ENCODE results near the gene TGFBR1. TPM values are rescaled to one million over a fixed set of nuclear protein-coding genes. Genes with fewer than 3 reads are reported as not detected.

TGFBR1 gene
- polyA plus RNA-seq, 1 experiment = 73.5 TPM

DNA sequence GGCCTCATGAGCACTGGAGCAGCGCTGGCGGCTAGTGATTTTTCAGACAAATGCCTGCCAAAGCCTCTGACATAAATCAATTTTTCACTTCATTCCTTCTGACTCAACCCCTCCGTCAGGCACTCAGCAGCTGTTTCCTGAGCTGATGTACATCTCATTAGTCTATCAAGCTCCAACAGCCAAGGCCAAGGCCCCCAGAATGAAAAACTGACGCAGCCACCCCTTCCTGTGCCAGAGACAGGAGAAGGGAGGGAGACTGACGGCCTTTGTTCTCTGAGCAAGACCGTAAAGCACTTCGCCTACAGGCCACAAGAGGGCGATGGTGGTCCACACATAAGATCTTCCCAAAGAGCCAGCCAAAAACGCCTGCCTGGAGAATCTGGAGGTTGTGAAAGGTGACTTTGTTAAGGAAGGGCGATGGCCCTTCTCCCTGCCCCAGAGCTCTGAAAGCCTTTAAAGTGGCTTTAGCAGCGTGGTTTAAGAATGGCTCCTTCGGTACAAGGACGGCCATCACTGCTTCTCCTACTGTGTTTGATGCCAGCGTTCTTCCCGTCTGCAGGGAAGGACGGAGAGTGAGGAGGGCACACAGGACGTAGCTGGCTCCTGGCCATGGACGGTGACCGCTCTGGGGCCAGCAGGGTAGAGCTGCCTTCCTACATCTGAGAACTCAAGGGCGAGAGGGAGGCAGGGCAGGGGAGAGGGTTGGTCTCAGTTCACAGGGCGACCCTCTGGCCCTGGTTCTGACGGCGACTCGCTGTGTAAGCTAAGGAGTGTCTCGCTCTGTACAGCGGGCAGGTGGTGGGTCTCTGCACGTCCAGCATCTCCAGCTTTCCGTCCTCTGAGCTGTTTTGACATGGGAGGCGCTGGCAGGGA is 79.8 kb downstream of the TGFBR1 start:
- POLR2A ChIA-PET = no interaction called here
- Histone ChIP-seq H3K27me3 (ENCODE audit: control insufficient read depth, insufficient read depth, low read length) (peaks cover 5% of the 10 kb centered on the region), H3K36me3 (ENCODE audit: control insufficient read depth, insufficient read depth, low read length) (no peaks in the 10 kb centered on the region), H3K4me3 (ENCODE audit: low read depth, low read length) (no peak overlapping the region)
- peak; percentile 21 for DNase-seq (ENCODE audit: low read depth)
- TF ChIP-seq, protein P1, sequence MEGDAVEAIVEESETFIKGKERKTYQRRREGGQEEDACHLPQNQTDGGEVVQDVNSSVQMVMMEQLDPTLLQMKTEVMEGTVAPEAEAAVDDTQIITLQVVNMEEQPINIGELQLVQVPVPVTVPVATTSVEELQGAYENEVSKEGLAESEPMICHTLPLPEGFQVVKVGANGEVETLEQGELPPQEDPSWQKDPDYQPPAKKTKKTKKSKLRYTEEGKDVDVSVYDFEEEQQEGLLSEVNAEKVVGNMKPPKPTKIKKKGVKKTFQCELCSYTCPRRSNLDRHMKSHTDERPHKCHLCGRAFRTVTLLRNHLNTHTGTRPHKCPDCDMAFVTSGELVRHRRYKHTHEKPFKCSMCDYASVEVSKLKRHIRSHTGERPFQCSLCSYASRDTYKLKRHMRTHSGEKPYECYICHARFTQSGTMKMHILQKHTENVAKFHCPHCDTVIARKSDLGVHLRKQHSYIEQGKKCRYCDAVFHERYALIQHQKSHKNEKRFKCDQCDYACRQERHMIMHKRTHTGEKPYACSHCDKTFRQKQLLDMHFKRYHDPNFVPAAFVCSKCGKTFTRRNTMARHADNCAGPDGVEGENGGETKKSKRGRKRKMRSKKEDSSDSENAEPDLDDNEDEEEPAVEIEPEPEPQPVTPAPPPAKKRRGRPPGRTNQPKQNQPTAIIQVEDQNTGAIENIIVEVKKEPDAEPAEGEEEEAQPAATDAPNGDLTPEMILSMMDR (IDR thresholded peaks at IDR 0.05; ENCODE audit: insufficient read depth, low read depth, low read length) = peak; percentile 90
- CTCF ChIA-PET = interaction anchor here (0.5 to 4.0 kb wide), 40 partner anchors 8 to 1649 kb away, joined by 3 to 16 read pairs (median 4); no protein-coding TSS in a partner anchor

DNA sequence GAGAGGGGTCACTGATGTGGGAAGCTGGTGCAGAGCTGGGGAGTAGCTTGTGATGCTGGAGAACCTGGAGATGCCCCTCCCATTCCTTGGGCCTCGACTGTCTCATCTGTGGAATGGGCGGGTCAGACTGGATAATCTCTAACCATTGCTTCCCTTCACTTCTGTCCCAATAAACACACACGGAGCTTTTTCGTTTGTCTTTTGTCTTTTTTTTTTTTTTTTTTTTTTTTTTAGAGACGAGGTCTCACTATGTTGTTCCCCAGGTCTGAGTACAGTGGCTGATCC is 80.4 kb downstream of the TGFBR1 start:
- Histone ChIP-seq H3K36me3 (ENCODE audit: control insufficient read depth, insufficient read depth, low read length) (no peaks in the 10 kb centered on the region), H3K27me3 (ENCODE audit: control insufficient read depth, insufficient read depth, low read length) (peaks cover 7% of the 10 kb centered on the region), H3K4me3 (ENCODE audit: low read depth, low read length) (no peak overlapping the region)
- no peak for DNase-seq (ENCODE audit: low read depth)
- TF ChIP-seq, protein P1 (IDR thresholded peaks at IDR 0.05; ENCODE audit: insufficient read depth, low read depth, low read length) = no peak
- ChIA-PET POLR2A (no interaction called here), CTCF (interaction anchor here (0.5 to 4.0 kb wide), 35 partner anchors 8 to 1648 kb away, joined by 3 to 16 read pairs (median 4); no protein-coding TSS in a partner anchor)

DNA sequence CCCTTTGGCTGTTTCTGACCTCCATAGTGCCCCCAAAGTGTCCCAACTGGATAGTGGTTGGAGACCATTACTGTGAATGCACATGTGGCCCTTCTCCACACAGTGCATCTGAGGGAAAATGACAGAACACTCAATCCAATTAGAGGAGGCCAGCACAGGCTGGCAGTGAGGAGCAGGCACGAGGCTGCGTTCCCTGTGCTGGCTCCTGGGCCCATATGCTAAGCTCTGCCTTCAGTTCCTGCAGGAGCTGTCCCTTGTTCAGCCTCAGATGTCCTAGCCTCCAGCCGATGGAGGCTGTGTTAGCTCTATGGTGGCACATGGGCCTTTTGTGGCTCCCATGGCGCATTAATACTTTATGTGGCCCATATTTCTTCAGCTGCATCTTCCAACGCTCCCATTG is 81.0 kb downstream of the TGFBR1 start:
- ChIA-PET POLR2A (no interaction called here), CTCF (interaction anchor here (1.2 to 4.0 kb wide), 12 partner anchors 9 to 1412 kb away, joined by 3 to 16 read pairs (median 4); no protein-coding TSS in a partner anchor)
- TF ChIP-seq, protein P1 (IDR thresholded peaks at IDR 0.05; ENCODE audit: insufficient read depth, low read depth, low read length) = no peak

DNA sequence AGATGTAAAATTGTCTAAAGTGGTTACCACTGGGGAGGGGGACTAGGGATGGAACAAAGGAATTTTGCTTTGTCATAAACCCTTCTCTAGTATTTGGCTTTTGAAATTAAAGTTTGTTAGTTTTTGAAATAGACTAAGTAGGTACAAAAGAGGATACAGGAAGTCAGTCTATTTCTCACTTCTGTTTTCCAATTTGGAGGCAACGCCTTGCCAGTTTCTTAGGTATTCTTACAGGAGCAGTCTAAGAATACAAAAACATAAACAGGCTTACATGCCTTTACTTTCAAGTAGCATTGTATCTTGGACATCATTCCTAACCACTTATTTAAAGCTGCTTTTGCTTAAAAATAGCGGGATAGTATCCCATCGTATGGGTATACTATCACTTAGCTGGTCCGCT is 82.4 kb downstream of the TGFBR1 start:
- peaks cover 9% of the 10 kb centered on the region for H3K27me3 ChIP-seq (ENCODE audit: control insufficient read depth, insufficient read depth, low read length)
- no peaks in the 10 kb centered on the region for H3K36me3 ChIP-seq (ENCODE audit: control insufficient read depth, insufficient read depth, low read length)
- no peak for DNase-seq (ENCODE audit: low read depth)
- POLR2A ChIA-PET = no interaction called here
- no peak overlapping the region for H3K4me3 ChIP-seq (ENCODE audit: low read depth, low read length)
- CTCF ChIA-PET = interaction anchor here (4.0 kb wide), 1 partner anchor 10 kb away, joined by 16 read pairs; no protein-coding TSS in a partner anchor
- TF ChIP-seq, protein P1 (IDR thresholded peaks at IDR 0.05; ENCODE audit: insufficient read depth, low read depth, low read length) = no peak

More for the DNA sequence above, 81.0 kb downstream of the TGFBR1 start:
- DNase-seq (ENCODE audit: low read depth) = no peak
- H3K36me3 ChIP-seq (ENCODE audit: control insufficient read depth, insufficient read depth, low read length) = no peaks in the 10 kb centered on the region
- no peak overlapping the region for H3K4me3 ChIP-seq (ENCODE audit: low read depth, low read length)
- peaks cover 9% of the 10 kb centered on the region for H3K27me3 ChIP-seq (ENCODE audit: control insufficient read depth, insufficient read depth, low read length)

DNA sequence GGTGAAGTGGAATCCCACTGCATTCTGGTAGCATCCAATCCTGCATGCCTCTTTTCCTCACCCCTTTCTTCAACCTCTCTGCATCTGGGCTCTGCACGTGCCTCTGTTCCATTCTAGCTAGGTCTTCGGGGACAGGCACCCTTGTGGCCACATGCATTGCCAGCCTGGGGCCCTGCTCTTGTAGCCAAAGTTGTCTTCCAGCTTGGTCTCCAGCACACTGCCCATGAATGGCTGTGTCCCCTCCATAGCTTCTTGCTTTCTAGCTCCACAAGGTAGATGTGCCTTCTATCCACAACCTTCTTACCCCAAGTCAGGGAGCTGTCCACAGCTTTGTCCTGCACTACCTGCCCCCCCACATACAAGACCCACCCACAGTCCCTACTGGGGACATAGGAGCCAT is 84.3 kb downstream of the TGFBR1 start:
- CTCF ChIA-PET = interaction anchor here (1.0 kb wide), 1 partner anchor 11 kb away, joined by 3 read pairs; no protein-coding TSS in a partner anchor
- no peak overlapping the region for H3K4me3 ChIP-seq (ENCODE audit: low read depth, low read length)
- no peaks in the 10 kb centered on the region for H3K36me3 ChIP-seq (ENCODE audit: control insufficient read depth, insufficient read depth, low read length)
- POLR2A ChIA-PET = no interaction called here
- TF ChIP-seq, protein P1 (IDR thresholded peaks at IDR 0.05; ENCODE audit: insufficient read depth, low read depth, low read length) = no peak
- no peak for DNase-seq (ENCODE audit: low read depth)
- H3K27me3 ChIP-seq (ENCODE audit: control insufficient read depth, insufficient read depth, low read length) = peaks cover 9% of the 10 kb centered on the region

Measured in BJ (cell line).